ENCODE results near the gene GAREM2.

Gene GAREM2

GRCh38 chr2:26238311-26238958 lies 65.5 kb downstream of the GAREM2 start:
- no peak for DNase-seq
